OCI-LY1 (cell line): ENCODE data around the gene CDKAL1.

Experiments used
- CTCF ChIP-seq: fragments of 200-600 bp; sonication (generic), shearing (Covaris generic); IDR thresholded peaks from 2 replicates; pipeline ENCODE4 v1.5.1; 2017; ENCODE audit warnings: mild to moderate bottlenecking, antibody characterized with exemption, low read length, moderate library complexity, mixed read lengths
- EZH2 ChIP-seq: fragments of 200-600 bp; sonication (generic), shearing (Covaris generic); IDR thresholded peaks from 2 replicates; pipeline ENCODE4 v1.8.0; 2017; ENCODE audit warnings: borderline replicate concordance, mixed run types, mild to moderate bottlenecking, antibody characterized with exemption, low read length, moderate library complexity, mixed read lengths

- TF ChIP-seq CTCF (no peak), EZH2 (no peak)
These were observed 381.4 kb downstream of the CDKAL1 start for GRCh38 chr6:20915626-20916025.
